GM12873 (cell line): ENCODE data around the gene LMCD1.

ENCODE experiments used
- CTCF ChIP-seq: IDR thresholded peaks from 2 replicates; pipeline ENCODE4 v1.5.1; 2012; ENCODE audit warnings: low read depth, mild to moderate bottlenecking, moderate library complexity, low read length, control low read depth; ENCODE audit not compliant: insufficient read depth; ENCODE audit errors: missing control alignments

Gene LMCD1

GRCh38 chr3:8555725-8556472, 54.3 kb downstream of the LMCD1 start:
- no peak for TF ChIP-seq CTCF

- TF ChIP-seq CTCF: no peak
These were observed 54.8 kb downstream of the LMCD1 start for GRCh38 chr3:8556473-8556869.

GRCh38 chr3:8557298-8557697, 55.7 kb downstream of the LMCD1 start:
- TF ChIP-seq CTCF: no peak

GRCh38 chr3:8558645-8559044, 57.0 kb downstream of the LMCD1 start:
- TF ChIP-seq CTCF: no peak

GRCh38 chr3:8559351-8559750, 57.7 kb downstream of the LMCD1 start:
- no peak for TF ChIP-seq CTCF

- TF ChIP-seq CTCF: no peak
These were observed 58.9 kb downstream of the LMCD1 start for GRCh38 chr3:8560366-8561007.

DNA sequence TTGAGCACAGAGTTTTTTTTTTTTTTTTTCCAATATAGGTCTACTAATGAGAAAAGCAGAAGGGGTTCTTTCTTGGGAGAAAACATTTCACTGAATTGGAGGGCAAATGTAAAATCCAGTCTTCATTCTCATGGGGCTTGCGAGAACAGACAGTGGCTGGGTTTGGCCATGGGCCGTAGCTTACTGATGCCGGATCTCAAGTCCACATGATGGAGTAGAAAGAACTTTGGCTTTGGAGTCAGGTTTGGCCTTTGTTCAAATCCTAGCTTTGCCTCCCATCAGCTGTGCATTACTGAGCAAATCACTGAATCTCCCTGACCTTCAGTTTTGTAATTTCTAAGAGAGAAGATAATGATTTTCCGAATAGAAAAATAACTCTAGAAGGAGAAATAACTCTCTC, 59.7 kb downstream of the LMCD1 start:
- no peak for TF ChIP-seq CTCF
